BJ (cell line): ENCODE data around the gene CHCHD6. TPM values are rescaled to one million over a fixed set of nuclear protein-coding genes. Genes with fewer than 3 reads are reported as not detected.

Source experiments
- CTCF ChIA-PET: fragments of 350-600 bp; formaldehyde crosslinking; extraction: SDS; loops from one replicate; lab custom pipeline; 2021; ENCODE audit warnings: antibody characterized with exemption, inconsistent platforms; lab: Yijun Ruan, JAX
- POLR2A ChIA-PET: fragments of 300-600 bp; sonication (Branson Sonifier 250); formaldehyde crosslinking; extraction: SDS; loops from one replicate; lab custom pipeline; 2021; ENCODE audit warnings: antibody characterized with exemption; lab: Charles Lee
- DNase-seq: peaks from one replicate; pipeline ENCODE4 v3.0.0-alpha.2; 2011; ENCODE audit warnings: low read depth
- H3K27me3 ChIP-seq: 2 replicates; pipeline ENCODE4 v1.6.0; 2011; ENCODE audit warnings: low read length; ENCODE audit not compliant: control insufficient read depth, insufficient read depth
- H3K36me3 ChIP-seq: 2 replicates; pipeline ENCODE4 v1.5.1; 2011; ENCODE audit warnings: low read length; ENCODE audit not compliant: control insufficient read depth, insufficient read depth
- H3K4me3 ChIP-seq: 2 replicates; pipeline ENCODE4 v1.5.1; 2011; ENCODE audit warnings: low read depth, mild to moderate bottlenecking, control low read depth, low read length
- CTCF ChIP-seq: IDR thresholded peaks from 2 replicates; pipeline ENCODE4 v1.5.1; 2011; ENCODE audit warnings: low read depth, mild to moderate bottlenecking, control low read depth, inconsistent platforms, low read length, moderate library complexity; ENCODE audit not compliant: insufficient read depth
- polyA plus RNA-seq: library from polyadenylated mRNA; depleted of rRNA; stranded (reverse); fragments of >200 nt; gene quantifications from 2 replicates; pipeline ENCODE4 v1.2.3, GENCODE V29; 2011

Gene CHCHD6
- polyA plus RNA-seq, 1 experiment, result 23.7 TPM

GRCh38 chr3:126901631-126902030, 197.6 kb downstream of the CHCHD6 start:
- no peak for DNase-seq
- POLR2A ChIA-PET, result no interaction called here

GRCh38 chr3:126903521-126903920, 199.5 kb downstream of the CHCHD6 start:
- POLR2A ChIA-PET, result no interaction called here
- no peaks in the 10 kb centered on the region for H3K27me3 ChIP-seq
- no peaks in the 10 kb centered on the region for H3K36me3 ChIP-seq
- no peak for TF ChIP-seq CTCF
- H3K4me3 ChIP-seq, result no peak overlapping the region
- CTCF ChIA-PET, result no interaction called here
- DNase-seq, result no peak

More at GRCh38 chr3:126901631-126902030, 197.6 kb downstream of the CHCHD6 start:
- Histone ChIP-seq H3K27me3 (no peaks in the 10 kb centered on the region), H3K4me3 (no peak overlapping the region), H3K36me3 (no peaks in the 10 kb centered on the region)
- no peak for TF ChIP-seq CTCF
- CTCF ChIA-PET, result interaction anchor here (0.7 kb wide), 1 partner anchor 17 kb away, joined by 3 read pairs; no protein-coding TSS in a partner anchor

DNA sequence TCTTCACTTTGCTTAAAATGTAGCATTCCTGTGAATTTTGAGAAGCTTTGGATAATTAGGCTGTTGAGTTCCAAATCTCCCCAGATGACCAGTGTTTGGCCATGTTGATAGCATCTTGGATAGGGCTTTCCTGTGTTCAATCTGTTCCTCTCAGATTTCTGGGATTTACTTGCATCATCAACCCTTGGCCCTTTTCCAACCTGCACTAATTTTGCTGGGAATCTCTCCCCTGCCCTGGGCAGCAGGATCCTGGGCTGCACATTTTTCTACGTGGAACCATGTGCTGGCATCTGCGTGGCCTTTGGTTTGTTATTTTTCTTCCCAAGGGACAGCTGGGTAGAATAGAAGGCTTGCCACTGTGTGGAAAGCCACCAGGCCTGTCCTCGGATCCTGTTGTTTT, 203.5 kb downstream of the CHCHD6 start:
- Histone ChIP-seq H3K27me3 (no peaks in the 10 kb centered on the region), H3K4me3 (no peak overlapping the region), H3K36me3 (no peaks in the 10 kb centered on the region)
- ChIA-PET CTCF (interaction anchor here (1.1 kb wide), 1 partner anchor 15 kb away, joined by 3 read pairs; no protein-coding TSS in a partner anchor), POLR2A (no interaction called here)
- TF ChIP-seq CTCF, result no peak
- no peak for DNase-seq

DNA sequence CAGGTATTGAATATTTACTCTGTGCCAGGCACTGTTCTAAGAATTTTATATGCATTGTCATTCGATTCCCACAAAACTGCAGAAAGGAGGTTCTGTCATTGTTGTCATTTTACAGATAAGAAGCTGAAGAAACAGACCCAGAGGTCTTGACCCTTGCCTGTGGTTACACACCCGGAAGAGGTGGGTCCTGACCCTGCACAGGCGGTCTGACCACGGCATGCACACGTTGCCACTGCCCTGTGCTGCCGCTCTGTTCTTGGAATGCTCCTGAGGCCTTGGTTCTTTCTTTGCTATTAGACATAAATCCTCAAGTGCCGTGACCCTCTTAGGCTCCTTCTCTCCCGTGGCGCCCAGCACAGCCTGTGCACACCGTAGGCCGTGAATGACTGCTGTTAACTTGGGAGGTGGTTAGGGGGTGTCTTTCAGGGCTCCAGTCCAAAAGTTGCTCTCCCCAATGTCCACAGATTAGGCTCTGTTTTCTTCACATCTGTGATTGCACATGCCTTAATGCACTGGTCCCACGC, 204.8 kb downstream of the CHCHD6 start:
- ChIA-PET CTCF (no interaction called here), POLR2A (no interaction called here)
- DNase-seq, result no peak
- H3K27me3 ChIP-seq, result no peaks in the 10 kb centered on the region
- H3K36me3 ChIP-seq, result no peaks in the 10 kb centered on the region
- TF ChIP-seq CTCF, result no peak
- H3K4me3 ChIP-seq, result no peak overlapping the region

DNA sequence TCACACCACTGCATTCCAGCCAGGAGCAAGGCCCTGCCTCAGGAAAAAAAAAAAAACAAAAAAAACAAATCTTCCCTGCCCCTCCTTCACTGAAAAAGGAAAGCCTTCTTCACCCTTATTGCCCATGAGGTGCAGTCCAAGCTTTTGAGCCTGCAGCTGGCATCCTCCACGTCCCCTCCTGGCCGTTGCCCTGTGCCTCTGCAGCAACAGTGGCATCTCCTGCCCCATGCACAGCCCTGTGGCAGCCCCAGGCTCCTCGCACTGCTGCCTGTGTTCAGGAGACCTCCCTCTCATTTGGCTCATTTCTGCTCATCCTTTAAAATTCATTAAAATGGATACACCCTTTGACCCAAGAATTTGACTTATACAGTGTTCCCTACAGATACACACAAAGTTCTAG, 206.2 kb downstream of the CHCHD6 start:
- Histone ChIP-seq H3K36me3 (peaks cover 2% of the 10 kb centered on the region; the same call in 1 of the 2 replicates), H3K27me3 (no peaks in the 10 kb centered on the region), H3K4me3 (no peak overlapping the region)
- no peak for DNase-seq
- ChIA-PET CTCF (no interaction called here), POLR2A (no interaction called here)
- TF ChIP-seq CTCF, result no peak
